GM12865 (cell line): ENCODE measurements around the gene CPVL.

Experiments
- DNase-seq: peaks from one replicate; pipeline ENCODE4 v3.0.0; 2010; ENCODE audit warnings: low read depth
- H3K4me3 ChIP-seq: 2 replicates; pipeline ENCODE4 v1.5.1; 2011; ENCODE audit warnings: mild to moderate bottlenecking, low read depth, low read length, control low read depth
- CTCF ChIP-seq: IDR thresholded peaks from 2 replicates; pipeline ENCODE4 v1.5.1; 2011; ENCODE audit warnings: low read length, control low read depth, low read depth, inconsistent platforms; ENCODE audit not compliant: insufficient read depth; ENCODE audit errors: missing control alignments

The CPVL gene

GRCh38 chr7:29173458-29173857 is 27.1 kb upstream of the CPVL start:
- DNase-seq: no peak
- TF ChIP-seq CTCF: no peak
- no peak overlapping the region for H3K4me3 ChIP-seq

GRCh38 chr7:29170781-29171180 is 24.4 kb upstream of the CPVL start:
- H3K4me3 ChIP-seq: no peak overlapping the region
- DNase-seq: no peak
- TF ChIP-seq CTCF: no peak

GRCh38 chr7:29167721-29168120 is 21.4 kb upstream of the CPVL start:
- H3K4me3 ChIP-seq: no peak overlapping the region
- no peak for DNase-seq
- no peak for TF ChIP-seq CTCF

- TF ChIP-seq CTCF: no peak
- H3K4me3 ChIP-seq: no peak overlapping the region
- no peak for DNase-seq
These were observed 17.5 kb upstream of the CPVL start for GRCh38 chr7:29163854-29164253.

GRCh38 chr7:29162577-29162976 is 16.2 kb upstream of the CPVL start:
- H3K4me3 ChIP-seq: no peak overlapping the region
- TF ChIP-seq CTCF: no peak
- DNase-seq: no peak

- no peak overlapping the region for H3K4me3 ChIP-seq
- TF ChIP-seq CTCF: no peak
- no peak for DNase-seq
These were observed 14.9 kb upstream of the CPVL start for GRCh38 chr7:29161231-29161630.

GRCh38 chr7:29160080-29160479 is 13.7 kb upstream of the CPVL start:
- DNase-seq: no peak
- no peak overlapping the region for H3K4me3 ChIP-seq
- TF ChIP-seq CTCF: no peak
